GM21529 (cell line): ENCODE data around the gene NUTF2.
"Not testable (repeated sequence)": the region's sequence is repeated elsewhere in the genome, so short reads cannot be mapped to it uniquely, and the experiment has no call there.

Experiments
- ATAC-seq: cut with Tn5 transposase; IDR thresholded peaks from one replicate; pipeline ENCODE4 v1.9.1; 2021; ENCODE audit not compliant: unreplicated experiment

NUTF2 gene

DNA sequence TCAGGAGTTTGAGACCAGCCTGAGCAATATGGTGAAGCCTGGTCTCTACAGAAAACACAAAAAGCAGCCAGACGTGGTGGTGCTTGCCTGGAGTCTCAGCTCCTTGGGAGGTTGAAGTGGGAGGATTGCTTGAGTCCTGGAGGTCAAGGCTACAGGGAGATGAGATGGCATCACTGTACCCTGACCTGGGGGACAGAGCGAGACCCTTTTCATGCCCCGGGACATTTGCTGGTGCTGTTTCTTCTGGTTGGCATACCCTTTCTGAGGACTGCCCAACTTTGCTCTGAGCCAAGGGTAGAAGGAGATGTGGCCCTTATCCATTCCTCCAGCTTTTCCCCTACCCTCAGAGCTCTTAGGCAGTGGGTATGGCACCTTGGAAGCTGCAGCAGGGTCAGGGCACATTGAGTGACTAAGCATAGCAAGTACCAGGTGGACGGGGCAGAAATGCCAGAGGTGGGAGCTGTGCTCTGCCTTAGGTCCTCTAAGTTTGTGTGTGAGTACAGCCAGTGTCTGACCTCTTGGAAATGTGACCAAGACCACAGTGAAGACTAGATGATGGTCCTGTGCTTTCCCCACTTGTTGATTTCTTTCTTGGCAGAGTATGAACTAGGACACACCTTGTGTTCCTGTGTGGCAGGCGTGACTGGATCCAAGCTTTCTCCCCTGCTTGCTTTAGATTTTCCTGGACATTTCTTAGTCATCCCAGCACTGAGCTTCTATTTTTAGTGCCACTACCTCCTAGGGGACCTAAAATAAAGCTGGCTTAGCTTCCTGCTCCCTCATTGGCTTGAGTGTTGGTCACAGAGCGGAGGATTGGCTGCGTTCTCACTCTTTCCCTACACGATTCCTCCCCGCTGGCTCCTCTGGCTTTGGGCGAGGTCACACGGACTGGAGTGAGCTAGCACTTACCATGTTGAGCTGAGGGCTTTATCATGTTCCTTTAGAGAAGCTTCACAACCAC, 16.2 kb downstream of the NUTF2 start:
- no peak for ATAC-seq

DNA sequence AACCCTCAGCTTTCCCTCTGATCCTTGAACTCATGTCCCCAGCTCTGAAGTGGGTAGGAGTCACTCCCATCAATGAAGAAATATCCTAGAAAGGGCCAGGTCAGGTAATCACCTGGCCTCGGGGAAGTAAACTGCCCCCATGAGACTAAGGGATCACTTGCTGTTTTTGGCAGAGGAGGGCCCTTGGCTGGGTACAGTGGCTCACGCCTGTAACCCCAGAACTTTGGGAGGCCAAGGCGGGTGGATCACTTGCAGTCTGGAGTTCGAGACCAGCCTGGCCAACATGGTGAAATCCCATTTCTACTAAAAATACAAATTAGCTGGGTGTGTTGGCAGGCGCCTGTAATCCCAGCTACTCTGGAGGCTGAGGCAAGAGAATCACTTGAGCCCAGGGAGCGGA, 17.3 kb downstream of the NUTF2 start:
- not testable (repeated sequence) for ATAC-seq

DNA sequence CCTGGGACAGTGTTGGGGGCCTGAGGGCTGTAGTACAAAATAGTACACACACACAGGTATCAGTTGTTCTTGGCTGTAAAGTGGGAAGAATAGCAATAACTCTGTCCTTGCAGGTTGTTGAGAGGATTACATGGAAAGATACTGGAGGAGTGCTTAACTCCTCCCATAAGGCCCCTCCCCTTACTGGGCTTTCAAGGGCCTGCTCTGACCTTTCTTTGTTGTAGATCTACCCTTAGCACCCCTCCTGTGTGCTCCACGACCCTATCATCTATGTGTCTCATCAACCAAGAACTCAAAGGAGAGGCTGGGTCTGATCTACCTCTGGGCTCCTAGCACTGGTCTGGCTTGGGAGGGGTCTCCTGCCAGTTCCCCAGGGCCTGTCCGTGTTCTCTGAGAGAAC, 17.9 kb downstream of the NUTF2 start:
- no peak for ATAC-seq

DNA sequence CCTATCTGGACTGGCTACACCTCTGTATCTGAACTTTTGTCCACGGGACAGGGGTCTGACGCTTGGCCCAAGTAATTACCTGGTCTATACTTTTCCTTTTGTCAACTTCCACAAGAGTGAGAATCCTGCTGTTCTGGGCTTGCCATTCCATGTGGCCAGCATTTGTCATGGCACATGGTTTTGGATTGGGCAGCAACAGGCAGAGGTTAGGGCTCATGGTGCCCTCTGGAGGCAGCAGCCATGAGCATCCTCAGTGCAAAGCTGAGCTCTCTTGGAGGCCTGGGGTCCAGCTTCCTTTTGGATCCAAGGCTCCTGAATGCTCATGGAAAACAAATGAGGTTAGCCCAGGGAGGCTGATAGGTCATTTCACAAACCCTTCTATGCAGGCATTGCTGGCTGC, 18.6 kb downstream of the NUTF2 start:
- ATAC-seq = no peak

DNA sequence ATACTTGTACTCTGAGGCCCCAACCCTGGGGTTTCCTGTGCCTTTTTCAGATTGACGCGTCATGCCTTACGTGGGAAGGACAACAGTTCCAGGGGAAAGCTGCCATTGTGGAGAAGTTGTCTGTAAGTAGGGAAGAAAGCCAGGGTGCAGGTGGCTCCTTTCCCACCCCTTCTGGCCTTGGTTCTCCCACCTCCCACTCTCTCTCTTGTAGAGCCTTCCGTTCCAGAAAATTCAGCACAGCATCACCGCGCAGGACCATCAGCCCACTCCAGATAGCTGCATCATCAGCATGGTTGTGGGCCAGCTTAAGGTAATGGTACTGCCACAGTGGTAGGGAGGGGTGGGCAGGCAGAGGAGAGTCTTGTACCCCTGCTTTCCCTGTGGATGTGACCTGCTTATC, 21.6 kb downstream of the NUTF2 start:
- no peak for ATAC-seq

DNA sequence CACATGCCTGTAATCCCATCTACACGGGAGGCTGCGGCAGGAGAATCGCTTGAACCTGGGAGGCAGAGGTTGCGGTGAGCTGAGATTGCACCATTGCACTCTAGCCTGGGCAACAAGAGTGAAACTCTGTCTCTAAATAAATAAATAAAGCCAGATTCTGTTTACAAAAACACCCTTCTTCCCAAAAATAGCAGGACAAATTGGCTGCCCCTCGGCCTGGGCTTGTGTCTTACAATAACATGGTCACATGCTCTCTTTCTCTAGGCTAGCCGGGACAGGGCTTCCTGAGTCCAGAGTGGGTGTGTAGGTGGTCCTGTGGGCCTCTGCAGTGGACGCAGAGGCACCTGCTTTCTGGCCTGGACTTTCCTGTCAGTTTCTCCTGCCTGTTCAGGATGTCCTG, 22.9 kb downstream of the NUTF2 start:
- ATAC-seq = no peak

DNA sequence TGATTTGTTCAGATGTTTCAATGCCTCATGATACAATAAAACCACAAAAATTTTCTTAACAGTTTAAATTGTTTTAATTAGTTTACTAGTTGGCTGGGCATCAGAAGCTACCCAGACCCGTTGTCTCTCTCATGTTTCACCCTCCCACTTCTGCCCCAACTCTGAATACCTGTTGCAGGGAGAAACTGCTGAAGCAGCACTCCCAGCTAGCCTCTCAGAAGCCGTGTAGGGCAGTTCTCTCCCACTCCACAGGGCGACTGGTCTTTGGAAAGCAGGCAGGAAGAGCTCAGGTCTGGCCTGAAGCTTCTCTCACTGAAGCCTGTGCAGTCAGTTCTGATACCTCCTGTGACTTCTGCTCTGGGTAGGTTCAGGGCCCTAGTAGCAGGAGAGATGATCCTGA, 24.5 kb downstream of the NUTF2 start:
- no peak for ATAC-seq

DNA sequence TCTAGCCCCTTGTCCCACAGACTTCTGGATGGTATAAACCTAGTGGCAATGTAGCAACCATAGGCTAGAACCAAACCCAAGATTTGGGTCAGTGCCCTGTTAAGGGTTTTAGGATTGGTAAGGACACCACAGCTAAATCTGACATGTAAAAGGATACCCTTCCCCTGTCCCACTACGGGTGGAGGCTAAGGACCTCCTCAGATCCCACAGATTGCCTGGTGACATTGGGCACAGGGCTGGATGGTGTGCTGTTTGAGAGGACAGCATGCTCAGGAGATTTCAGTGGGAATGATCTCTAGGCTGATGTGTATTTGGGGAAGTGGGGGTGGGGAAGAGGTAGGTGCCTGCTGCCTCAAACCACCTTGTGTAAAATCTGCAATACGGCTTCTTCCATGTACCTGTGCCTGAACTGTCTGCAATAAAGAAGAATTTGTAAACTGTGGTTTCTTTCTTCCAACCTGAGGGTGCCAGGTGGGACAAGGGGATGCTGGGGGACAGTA, 25.4 kb downstream of the NUTF2 start:
- ATAC-seq = no peak

DNA sequence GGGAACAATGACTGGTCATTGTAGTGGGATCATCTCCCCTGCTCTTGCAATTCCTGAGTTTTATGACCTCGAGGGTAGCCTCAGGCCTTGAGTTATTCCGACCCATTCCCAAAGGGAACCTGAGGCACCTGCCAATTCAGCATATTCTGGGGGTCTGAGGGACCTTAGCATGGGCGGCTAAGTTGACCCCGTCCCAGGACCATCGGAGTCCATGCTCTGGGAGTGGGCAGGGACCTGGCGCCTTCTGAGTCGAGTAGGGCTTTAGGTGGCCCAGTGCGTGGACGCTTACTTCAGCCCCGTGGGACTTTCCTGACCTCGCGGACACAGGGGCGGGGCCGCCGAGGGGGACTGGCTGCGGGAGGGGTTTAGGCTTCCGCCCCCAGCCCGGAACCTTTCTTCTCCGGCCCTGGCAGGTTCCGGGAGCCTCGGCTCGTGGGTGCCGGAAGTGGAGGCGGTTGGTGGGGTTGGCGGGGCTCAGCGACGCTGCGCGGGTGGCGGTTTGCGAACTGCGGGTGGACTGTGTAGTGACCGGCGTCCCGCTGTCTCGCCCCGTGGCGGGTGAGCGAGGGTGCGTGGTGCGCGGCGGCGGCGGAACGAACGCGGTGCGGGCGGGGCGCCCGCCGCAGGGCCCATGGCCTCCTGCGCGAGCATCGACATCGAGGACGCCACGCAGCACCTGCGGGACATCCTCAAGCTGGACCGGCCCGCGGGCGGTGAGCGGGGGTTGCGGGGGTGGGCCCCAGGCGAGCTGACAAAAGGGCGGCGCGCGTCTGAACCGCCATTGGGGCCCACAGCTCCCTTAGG, 26.1 kb downstream of the NUTF2 start, which contains the start of gene EDC4:
Gene EDC4 (plus strand): TSS at position 422 of the 804 bp plus-strand sequence. CDS start 210 bp downstream, at position 632.
- peak; percentile 78 for ATAC-seq

DNA sequence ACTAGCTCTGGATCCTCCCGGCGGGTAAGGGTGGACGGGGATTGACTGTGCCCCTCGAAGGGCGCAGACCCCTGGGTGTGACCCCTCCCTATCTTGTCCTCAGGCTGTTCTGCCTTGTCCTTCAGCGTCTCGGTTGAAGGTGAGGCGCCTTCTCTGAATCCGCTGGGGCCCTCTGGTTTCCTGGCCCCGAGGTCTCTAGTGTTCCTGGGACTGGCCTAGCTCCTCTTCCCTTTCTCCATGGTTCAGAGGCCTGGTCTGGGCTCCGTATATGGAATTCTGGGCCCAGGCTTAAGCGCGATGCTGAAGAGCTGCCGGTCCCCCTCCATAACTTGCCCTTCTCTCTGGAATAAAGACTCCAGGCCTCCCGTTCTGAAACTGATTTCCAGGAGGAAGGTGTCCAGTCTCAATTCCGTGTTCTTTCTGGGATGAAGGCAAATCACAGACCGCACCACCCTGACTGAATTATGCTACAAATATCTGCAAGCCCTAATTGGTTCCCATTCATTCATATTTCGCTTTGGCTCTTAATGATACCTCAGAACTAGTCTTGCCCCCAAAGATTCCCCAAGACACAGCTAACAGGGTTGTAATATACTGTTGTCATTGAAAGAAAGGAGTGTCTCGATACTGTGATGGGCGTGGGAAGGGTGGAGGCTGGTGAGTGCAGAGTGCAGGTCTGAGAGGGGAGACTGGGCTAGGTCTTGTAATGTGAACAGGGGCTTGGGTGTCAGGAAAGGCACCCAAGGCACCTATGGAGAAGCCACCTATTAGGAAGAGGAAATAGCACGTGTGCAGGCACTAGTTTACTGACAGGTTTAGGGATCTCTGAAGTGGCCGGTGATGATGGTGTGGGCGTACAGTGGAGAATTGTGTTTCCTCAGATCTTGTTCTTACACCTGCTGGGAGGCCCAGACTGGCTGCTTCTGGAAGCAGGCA, 27.0 kb downstream of the NUTF2 start:
- peak; percentile 9 for ATAC-seq

DNA sequence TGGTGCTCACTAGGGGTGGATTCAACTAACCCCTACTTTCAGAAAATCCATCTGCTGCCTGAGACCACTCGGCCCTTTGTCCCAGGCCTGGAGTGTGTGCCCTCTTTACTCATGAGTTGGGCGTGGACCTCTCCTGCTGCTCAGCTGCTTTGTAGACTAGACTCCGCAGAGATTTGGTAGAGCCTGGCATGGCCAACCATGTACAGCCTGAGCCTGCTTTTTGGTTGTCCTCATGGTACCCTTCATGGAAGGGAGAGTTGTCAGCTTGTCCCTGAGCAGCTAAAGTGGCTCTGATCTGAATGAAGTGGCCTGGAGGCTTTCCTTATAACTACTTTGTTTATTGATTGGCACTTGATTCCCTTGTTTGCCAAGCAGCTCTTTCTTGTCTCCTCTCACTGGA, 27.6 kb downstream of the NUTF2 start:
- no peak for ATAC-seq

DNA sequence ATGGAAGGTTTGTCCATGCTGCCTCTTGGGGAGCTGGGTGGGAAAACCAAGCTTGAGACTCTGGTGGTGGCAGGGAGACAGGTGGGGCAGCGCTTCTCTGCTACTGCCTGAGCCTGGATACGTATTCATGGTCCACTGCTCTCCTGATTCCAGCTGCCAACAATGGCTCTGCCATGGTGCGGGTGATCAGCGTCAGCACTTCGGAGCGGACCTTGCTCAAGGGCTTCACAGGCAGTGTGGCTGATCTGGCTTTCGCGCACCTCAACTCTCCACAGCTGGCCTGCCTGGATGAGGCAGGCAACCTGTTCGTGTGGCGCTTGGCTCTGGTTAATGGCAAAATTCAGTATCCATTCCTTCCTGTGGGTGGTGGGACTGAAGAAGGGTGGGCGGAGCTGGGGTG, 30.3 kb downstream of the NUTF2 start:
- ATAC-seq = no peak

DNA sequence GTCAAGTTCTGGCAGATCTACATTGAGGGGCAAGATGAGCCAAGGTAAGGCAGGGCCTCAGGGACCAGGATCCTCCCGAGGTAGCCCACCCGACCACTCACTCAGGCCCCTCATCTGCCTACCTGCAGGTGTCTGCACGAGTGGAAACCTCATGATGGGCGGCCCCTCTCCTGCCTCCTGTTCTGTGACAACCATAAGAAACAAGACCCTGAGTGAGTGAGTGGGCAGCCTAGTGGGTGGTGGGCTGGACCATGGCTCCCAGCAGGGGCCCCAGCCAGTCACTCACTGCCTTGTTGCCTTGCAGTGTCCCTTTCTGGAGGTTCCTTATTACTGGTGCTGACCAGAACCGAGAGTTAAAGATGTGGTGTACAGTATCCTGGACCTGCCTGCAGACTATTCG, 31.5 kb downstream of the NUTF2 start:
- no peak for ATAC-seq

DNA sequence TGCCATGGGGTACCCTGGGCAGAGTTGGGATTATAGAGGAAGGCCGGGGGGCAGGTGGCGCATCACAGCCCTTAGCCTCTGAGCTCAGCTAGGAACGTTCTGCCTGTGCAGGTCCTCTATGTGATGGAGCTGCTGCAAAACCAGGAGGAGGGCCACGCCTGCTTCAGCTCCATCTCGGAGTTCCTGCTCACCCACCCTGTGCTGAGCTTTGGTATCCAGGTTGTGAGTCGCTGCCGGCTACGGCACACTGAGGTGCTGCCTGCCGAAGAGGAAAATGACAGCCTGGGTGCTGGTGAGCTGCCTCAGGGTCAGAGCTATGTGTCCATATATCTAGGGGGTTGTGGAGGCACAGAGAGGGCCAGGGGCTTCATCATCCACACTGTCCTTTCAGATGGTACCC, 32.1 kb downstream of the NUTF2 start:
- no peak for ATAC-seq

DNA sequence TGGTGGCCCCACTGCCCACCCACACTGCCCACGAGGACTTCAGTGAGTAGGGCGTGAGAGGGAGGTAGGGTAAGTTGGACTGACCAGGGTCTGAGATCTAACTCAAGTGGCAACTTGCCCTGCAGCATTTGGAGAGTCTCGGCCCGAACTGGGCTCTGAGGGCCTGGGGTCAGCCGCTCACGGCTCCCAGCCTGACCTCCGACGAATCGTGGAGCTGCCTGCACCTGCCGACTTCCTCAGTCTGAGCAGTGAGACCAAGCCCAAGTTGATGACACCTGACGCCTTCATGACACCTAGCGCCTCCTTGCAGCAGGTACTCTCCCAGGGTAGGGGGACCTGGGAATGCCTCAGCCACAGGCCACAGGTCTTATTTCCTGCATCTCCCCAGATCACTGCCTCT, 32.7 kb downstream of the NUTF2 start:
- ATAC-seq = no peak

DNA sequence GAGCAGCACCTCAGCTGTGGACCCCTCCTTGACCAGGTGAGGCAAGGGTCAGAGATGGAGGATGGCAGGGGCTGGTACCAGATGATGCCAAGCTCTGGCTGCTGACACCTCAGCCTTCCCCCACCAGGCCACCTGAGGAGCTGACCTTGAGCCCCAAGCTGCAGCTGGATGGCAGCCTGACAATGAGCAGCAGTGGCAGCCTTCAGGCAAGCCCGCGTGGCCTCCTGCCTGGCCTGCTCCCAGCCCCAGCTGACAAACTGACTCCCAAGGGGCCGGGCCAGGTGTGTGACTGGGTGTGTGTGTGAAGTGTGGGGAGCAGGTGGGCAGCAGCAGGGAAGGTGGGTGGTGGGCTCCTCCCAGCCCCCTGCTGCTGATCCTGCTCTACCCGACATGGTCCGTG, 33.2 kb downstream of the NUTF2 start:
- no peak for ATAC-seq

DNA sequence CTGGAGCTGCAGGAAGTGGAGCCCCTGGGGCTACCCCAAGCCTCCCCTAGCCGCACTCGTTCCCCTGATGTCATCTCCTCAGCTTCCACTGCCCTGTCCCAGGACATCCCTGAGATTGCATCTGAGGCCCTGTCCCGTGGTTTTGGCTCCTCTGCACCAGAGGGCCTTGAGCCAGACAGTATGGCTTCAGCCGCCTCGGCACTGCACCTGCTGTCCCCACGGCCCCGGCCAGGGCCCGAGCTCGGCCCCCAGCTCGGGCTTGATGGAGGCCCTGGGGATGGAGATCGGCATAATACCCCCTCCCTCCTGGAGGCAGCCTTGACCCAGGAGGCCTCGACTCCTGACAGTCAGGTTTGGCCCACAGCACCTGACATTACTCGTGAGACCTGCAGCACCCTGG, 33.9 kb downstream of the NUTF2 start:
- no peak for ATAC-seq

DNA sequence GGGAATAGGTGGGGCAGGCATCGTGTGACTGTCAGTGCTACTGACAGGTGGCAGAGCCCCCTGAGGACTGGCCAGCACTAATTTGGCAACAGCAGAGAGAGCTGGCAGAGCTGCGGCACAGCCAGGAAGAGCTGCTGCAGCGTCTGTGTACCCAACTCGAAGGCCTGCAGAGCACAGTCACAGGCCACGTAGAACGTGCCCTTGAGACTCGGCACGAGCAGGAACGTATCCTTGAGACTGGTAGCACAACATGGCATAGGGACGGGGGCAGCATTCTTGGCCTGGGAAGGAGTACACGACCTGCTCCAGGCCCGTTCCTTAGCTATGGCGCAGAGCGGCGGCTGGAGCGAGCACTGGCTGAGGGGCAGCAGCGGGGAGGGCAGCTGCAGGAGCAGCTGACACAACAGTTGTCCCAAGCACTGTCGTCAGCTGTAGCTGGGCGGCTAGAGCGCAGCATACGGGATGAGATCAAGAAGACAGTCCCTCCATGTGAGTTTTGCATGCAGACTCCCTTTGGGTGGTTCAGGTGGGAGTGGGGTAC, 35.0 kb downstream of the NUTF2 start:
- no peak for ATAC-seq

DNA sequence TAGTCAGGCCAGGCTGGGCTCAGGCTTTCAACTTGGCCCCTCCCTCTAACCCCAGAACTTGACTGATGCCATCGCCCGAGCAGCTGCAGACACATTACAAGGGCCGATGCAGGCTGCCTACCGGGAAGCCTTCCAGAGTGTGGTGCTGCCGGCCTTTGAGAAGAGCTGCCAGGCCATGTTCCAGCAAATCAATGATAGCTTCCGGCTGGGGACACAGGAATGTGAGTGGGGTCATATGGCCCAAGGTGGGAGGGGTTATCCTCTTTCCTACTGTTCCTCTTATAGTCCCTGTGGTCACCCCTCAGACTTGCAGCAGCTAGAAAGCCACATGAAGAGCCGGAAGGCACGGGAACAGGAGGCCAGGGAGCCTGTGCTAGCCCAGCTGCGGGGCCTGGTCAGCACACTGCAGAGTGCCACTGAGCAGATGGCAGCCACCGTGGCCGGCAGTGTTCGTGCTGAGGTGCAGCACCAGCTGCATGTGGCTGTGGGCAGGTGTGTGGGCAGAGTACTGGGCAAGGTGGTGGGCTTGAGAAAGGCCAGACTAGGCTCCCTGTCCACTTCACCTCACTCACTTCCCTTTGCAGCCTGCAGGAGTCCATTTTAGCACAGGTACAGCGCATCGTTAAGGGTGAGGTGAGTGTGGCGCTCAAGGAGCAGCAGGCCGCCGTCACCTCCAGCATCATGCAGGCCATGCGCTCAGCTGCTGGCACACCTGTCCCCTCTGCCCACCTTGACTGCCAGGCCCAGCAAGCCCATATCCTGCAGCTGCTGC, 35.8 kb downstream of the NUTF2 start:
- no peak for ATAC-seq
